ENCODE measurements around the gene KCP. TPM values are rescaled to one million over a fixed set of nuclear protein-coding genes. Genes with fewer than 3 reads are reported as not detected.

Gene KCP
- total RNA-seq, 1 donor: 1.1 TPM

DNA sequence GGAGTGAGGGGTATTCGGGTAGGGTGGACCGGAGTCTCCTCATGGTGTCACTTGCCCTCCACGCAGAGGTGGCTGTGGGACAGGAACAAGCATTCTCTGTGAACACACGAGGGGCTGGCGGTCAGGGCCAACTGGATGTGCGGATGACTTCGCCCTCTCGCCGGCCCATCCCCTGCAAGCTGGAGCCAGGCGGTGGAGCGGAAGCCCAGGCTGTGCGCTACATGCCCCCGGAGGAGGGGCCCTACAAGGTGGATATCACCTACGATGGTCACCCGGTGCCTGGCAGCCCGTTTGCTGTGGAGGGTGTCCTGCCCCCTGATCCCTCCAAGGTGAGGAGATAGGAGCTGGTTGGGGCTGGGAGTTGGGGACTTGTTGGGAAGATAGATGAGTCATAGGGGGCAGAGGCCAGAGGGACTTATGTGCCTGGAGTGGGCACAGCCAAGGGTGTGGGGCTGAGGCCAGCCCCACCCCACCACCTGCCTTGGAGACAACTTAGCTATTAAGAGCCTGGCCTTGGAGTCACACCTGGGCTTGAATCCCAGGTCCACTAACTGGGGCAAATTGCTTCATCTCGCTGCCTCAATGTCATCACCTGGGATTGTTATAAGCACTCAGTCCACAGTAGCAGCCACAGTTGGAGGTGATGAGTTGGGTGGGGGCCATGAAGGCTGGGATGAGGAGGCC, 66.4 kb downstream of the KCP start:
- Histone ChIP-seq H3K4me1 (ENCODE audit: insufficient read depth, low read length) (peaks cover 4% of the 10 kb centered on the region), H3K27ac (ENCODE audit: low read depth, low read length) (no peak overlapping the region), H3K36me3 (ENCODE audit: insufficient read depth, low read length) (peaks cover 93% of the 10 kb centered on the region), H3K27me3 (ENCODE audit: insufficient read depth, low read length) (no peaks in the 10 kb centered on the region), H3K4me2 (ENCODE audit: insufficient read depth, low read length) (no peak overlapping the region), H3K79me2 (ENCODE audit: insufficient read depth, low read length) (peaks cover 20% of the 10 kb centered on the region), H3K4me3 (ENCODE audit: insufficient read depth, low read length) (no peak overlapping the region), H2AFZ (ENCODE audit: low read length) (no peak overlapping the region), H4K20me1 (ENCODE audit: insufficient read depth, low read length) (peaks cover 70% of the 10 kb centered on the region), H3K9me3 (ENCODE audit: low read depth, low read length) (no peaks in the 10 kb centered on the region)
- TF ChIP-seq, protein P1, sequence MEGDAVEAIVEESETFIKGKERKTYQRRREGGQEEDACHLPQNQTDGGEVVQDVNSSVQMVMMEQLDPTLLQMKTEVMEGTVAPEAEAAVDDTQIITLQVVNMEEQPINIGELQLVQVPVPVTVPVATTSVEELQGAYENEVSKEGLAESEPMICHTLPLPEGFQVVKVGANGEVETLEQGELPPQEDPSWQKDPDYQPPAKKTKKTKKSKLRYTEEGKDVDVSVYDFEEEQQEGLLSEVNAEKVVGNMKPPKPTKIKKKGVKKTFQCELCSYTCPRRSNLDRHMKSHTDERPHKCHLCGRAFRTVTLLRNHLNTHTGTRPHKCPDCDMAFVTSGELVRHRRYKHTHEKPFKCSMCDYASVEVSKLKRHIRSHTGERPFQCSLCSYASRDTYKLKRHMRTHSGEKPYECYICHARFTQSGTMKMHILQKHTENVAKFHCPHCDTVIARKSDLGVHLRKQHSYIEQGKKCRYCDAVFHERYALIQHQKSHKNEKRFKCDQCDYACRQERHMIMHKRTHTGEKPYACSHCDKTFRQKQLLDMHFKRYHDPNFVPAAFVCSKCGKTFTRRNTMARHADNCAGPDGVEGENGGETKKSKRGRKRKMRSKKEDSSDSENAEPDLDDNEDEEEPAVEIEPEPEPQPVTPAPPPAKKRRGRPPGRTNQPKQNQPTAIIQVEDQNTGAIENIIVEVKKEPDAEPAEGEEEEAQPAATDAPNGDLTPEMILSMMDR (IDR thresholded peaks at IDR 0.05; ENCODE audit: extremely low read depth, low read depth, low read length): no peak
- DNase-seq (ENCODE audit: insufficient read length, low spot score, missing footprints): peak; percentile 60

DNA sequence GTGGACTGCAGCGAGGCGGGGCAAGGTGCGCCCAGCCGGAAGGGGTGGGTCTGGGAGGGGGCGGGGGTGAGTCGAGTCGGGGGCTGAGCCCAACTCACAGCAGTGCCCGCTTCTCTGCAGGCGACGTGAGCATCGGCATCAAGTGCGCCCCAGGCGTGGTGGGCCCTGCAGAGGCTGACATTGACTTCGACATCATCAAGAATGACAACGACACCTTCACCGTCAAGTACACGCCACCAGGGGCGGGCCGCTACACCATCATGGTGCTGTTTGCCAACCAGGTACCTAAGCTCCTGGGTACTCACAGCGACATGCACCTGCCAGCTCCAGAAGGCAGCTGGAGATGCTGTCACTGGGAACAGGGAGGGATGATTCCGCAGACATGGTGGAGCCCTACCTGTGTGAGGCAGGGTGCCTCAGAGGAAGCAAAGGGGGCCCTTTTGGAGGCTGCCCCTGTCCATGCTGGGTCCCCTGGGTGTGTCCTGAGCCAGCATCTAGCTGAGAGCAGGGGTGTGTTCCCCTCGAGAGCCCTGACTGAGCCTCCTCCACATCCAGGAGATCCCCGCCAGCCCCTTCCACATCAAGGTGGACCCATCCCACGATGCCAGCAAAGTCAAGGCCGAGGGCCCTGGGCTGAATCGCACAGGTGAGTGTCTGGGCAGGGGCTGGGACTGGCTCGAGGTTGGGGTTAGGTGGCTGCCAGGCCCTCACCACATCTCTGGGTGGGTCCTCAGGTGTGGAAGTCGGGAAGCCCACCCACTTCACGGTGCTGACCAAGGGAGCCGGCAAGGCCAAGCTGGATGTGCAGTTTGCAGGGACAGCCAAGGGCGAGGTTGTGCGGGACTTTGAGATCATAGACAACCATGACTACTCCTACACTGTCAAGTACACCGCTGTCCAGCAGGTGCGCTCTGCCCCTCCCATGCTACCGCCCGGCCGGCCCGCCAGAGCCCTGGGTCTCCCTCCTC, 67.6 kb downstream of the KCP start:
- Histone ChIP-seq H3K79me2 (ENCODE audit: insufficient read depth, low read length) (peaks cover 30% of the 10 kb centered on the region), H3K4me2 (ENCODE audit: insufficient read depth, low read length) (no peak overlapping the region), H3K4me3 (ENCODE audit: insufficient read depth, low read length) (no peak overlapping the region), H3K27ac (ENCODE audit: low read depth, low read length) (no peak overlapping the region), H3K4me1 (ENCODE audit: insufficient read depth, low read length) (peaks cover 4% of the 10 kb centered on the region), H2AFZ (ENCODE audit: low read length) (no peak overlapping the region), H3K9me3 (ENCODE audit: low read depth, low read length) (no peaks in the 10 kb centered on the region), H3K27me3 (ENCODE audit: insufficient read depth, low read length) (no peaks in the 10 kb centered on the region), H3K36me3 (ENCODE audit: insufficient read depth, low read length) (peaks cover 97% of the 10 kb centered on the region), H4K20me1 (ENCODE audit: insufficient read depth, low read length) (peaks cover 77% of the 10 kb centered on the region)
- peak; percentile 85 for DNase-seq (ENCODE audit: insufficient read length, low spot score, missing footprints)
- TF ChIP-seq, protein P1 (IDR thresholded peaks at IDR 0.05; ENCODE audit: extremely low read depth, low read depth, low read length): no peak

DNA sequence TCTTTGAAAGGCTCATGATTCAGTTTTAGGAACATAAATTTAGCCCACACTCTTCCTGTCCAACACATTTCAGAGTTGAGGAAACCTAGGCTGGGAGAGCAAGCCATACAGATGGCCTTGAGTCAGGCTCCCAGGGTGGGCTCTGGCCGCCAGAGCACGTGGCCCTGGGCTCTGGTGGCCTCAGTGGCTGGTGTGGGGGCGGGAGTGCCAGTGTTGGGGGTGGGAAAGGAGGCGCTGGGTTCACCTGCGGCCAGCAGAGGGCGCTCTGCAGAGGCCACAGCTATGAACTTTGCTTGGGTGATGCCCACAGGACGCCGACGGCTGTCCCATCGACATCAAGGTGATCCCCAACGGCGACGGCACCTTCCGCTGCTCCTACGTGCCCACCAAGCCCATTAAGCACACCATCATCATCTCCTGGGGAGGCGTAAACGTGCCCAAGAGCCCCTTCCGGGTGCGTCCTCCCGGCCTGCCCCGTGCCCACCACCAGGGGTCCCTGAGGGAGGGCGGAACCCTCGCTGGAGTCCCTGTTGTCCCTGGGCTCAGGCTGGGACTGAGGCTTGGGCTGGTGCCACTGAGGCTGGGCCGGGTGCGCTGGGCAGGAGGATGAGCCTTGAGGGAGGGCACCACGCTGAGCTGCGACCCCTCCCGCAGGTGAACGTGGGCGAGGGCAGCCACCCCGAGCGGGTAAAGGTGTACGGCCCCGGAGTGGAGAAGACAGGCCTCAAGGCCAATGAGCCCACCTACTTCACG, 68.4 kb downstream of the KCP start:
- Histone ChIP-seq H3K4me2 (ENCODE audit: insufficient read depth, low read length) (no peak overlapping the region), H3K79me2 (ENCODE audit: insufficient read depth, low read length) (peaks cover 38% of the 10 kb centered on the region), H3K4me3 (ENCODE audit: insufficient read depth, low read length) (no peak overlapping the region), H3K27me3 (ENCODE audit: insufficient read depth, low read length) (no peaks in the 10 kb centered on the region), H3K36me3 (ENCODE audit: insufficient read depth, low read length) (peaks cover 98% of the 10 kb centered on the region), H3K4me1 (ENCODE audit: insufficient read depth, low read length) (peaks cover 4% of the 10 kb centered on the region), H3K9me3 (ENCODE audit: low read depth, low read length) (no peaks in the 10 kb centered on the region), H2AFZ (ENCODE audit: low read length) (no peak overlapping the region), H4K20me1 (ENCODE audit: insufficient read depth, low read length) (peaks cover 81% of the 10 kb centered on the region), H3K27ac (ENCODE audit: low read depth, low read length) (peak overlapping the region; percentile 7)
- DNase-seq (ENCODE audit: insufficient read length, low spot score, missing footprints): peak; percentile 97
- TF ChIP-seq, protein P1 (IDR thresholded peaks at IDR 0.05; ENCODE audit: extremely low read depth, low read depth, low read length): peak; percentile 56
